C4-2B (cell line): ENCODE results near the gene PARD3B.

Experiments used
- H3K27ac ChIP-seq: fragments of 450-650 bp; 2 replicates; pipeline ENCODE4 v1.5.1; 2017
- CTCF ChIP-seq: fragments of 450-650 bp; conservative IDR thresholded peaks from 2 replicates; pipeline ENCODE4 v1.5.1; 2017; ENCODE audit warnings: mild to moderate bottlenecking
- ZFX ChIP-seq: fragments of 450-650 bp; IDR thresholded peaks from 2 replicates; pipeline ENCODE4 v1.6.1; 2017

PARD3B gene

GRCh38 chr2:204763974-204764703 lies 218.9 kb downstream of the PARD3B start:
- no peak overlapping the region for H3K27ac ChIP-seq
- TF ChIP-seq ZFX (no peak), CTCF (no peak)

DNA sequence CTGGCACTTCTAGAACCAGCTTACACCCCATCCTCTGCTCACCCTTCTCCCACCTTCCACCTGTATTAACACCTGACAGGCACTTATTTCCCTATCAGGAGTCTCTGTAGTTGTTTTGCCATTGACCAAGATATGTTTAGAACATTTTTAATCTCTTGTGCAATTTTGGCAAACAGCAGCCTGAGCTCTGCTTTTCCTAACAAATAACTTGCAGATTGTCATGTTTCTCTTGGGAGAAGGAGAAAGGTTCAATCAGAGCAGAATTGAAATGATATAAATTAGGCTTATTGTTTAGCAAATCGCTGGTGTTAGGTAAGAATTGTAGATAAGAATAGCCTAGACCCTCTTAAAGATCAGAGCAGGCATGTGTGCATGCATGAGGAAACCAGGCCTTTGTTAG lies 225.5 kb downstream of the PARD3B start:
- TF ChIP-seq ZFX: no peak
- H3K27ac ChIP-seq: no peak overlapping the region

GRCh38 chr2:204771721-204772120 lies 226.4 kb downstream of the PARD3B start:
- TF ChIP-seq ZFX (no peak), CTCF (no peak)
- no peak overlapping the region for H3K27ac ChIP-seq

DNA sequence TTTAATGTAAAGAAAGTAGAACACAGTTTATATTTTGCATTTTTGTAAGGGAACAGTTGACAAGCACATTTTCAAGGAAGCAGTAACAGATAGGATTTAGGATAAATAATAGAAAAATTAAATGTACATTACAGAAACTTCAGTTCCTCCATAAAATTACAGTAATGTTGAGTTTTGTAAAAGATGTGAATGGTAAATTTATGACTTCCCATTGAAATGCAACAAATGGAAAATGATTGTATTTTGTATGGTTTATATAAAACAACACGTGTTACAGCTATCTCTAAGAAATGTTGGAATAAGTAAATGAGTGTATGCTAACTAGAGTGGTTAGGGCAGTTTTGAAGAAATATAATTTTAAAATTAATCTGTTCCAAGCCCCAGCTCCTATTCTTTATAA lies 227.3 kb downstream of the PARD3B start:
- TF ChIP-seq CTCF (no peak), ZFX (no peak)
- H3K27ac ChIP-seq: no peak overlapping the region

- no peak overlapping the region for H3K27ac ChIP-seq
- TF ChIP-seq CTCF (no peak), ZFX (no peak)
Measured at GRCh38 chr2:204775766-204776165, 230.5 kb downstream of the PARD3B start.

DNA sequence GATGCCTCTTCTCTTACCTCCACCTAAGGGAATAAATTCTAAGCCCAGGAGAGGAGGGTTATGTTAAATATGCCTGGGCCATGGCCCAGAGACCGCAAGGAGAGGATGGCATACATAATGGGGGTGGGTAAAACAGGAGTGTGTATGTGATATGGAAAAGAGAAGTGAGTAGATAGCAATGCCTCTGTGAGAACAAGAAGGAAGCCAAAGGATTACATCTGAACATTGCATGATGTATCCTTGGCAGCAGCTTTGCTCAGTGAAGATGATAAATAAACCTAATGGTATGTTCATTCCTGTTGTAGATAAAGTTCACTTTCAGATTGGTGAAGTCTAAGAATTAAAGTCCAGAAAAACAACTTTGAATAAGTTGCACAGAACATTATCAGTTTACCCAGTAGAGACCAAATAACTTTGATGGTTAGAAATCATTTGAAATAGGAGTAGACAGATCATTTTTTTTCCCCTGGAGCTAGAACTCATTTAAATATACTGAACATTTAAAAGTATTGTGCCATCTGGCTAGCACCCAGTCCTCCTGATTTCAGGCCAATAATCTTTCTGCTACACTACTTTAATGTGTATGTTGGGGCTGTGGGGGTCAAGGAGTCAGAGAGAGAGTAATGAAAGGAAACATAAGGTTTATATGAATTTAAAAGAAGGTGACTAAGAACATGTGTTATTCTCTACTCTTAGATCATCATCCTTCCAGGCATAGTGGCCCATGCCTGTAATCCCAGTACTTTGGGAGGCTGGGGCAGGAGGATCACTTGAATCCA lies 231.7 kb downstream of the PARD3B start:
- H3K27ac ChIP-seq: no peak overlapping the region
- TF ChIP-seq CTCF (no peak), ZFX (no peak)

DNA sequence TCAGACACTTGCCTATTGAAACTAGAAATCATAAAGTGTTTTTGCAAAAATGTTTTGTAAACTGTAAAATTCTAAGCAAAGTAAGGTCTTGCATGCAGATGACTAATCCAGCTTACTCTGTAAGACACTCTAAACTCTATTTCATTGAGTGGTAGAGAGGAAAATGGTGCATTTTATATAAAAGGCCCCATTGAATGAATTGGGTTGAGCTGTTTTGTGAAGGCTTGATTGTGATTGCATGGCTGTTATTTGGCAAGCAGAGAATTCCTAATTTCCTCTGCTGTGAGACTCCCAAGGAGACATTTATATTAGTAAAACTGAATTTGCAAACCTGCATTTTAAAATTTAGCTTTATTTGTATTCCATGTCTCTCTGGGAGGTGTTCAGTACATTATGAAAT lies 234.5 kb downstream of the PARD3B start:
- H3K27ac ChIP-seq: no peak overlapping the region
- TF ChIP-seq ZFX: no peak
- no peak for TF ChIP-seq CTCF
